Left lobe of liver (tissue), 2 donors: ENCODE measurements around the gene RHPN2. TPM values are rescaled to one million over a fixed set of nuclear protein-coding genes. Genes with fewer than 3 reads are reported as not detected.
"Not testable (repeated sequence)": the region's sequence is repeated elsewhere in the genome, so short reads cannot be mapped to it uniquely, and the experiment has no call there.

Source experiments
- ATAC-seq: fragments of 200-7000 bp; cut with Tn5 transposase; one replicate; pipeline ENCODE4 v1.9.1; 2020; ENCODE audit warnings: mild to moderate bottlenecking, moderate library complexity
- DNase-seq: peaks from one replicate; pipeline ENCODE4 v3.0.0-alpha.2; 2020; ENCODE audit warnings: low spot score
- total RNA-seq: library from RNA; stranded (reverse); gene quantifications from one replicate; pipeline ENCODE4 v1.2.1, GENCODE V29; 2021
- donor health status: DM: no; HTN: no; CAD: no; lungs with moderate emphysema.
- donor health status: DM: no; HTN: yes; CAD: no.

The RHPN2 gene
- total RNA-seq, 1 donor from 2014 or later = 9.9 TPM

DNA sequence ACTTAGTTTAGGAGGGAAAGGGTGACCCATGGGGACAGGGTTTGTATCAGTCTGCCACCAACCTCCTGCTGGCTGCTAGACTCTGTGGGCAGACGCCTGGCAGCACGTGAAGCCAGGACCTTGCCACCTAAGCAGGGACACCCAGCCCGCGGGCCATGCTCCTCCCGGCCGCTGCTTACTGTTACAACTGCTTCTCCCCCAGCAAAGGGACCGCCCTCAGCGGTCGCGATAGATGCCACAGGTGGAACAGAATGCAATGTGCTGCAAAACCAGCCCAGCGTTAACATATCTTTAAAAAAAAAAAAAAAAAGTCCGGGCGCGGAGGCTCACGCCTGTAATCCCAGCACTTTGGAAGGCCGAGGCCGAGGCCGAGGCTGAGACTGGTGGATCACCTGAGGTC is 1.9 kb upstream of the RHPN2 start:
- ATAC-seq (no peak), DNase-seq (no peak)

DNA sequence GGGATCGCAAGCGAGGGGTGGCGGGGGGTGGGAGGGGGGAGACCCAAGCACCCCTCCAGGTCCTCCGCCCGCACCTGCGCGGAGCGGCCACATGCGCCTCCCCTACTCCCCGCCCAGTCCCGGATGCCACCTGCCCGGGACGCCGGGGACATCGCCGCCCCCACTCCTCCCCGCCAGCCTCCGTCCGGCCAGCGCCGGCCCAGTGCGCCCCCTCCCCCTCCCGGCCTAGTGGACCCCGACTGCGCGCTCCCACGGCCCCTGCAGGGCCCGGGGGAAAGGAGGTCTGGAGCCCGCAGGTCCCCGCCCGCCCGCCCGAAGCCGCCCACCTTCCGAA is 263 bp downstream of the RHPN2 start:
- peak; percentile 77 for DNase-seq
- peak; percentile 85 for ATAC-seq

DNA sequence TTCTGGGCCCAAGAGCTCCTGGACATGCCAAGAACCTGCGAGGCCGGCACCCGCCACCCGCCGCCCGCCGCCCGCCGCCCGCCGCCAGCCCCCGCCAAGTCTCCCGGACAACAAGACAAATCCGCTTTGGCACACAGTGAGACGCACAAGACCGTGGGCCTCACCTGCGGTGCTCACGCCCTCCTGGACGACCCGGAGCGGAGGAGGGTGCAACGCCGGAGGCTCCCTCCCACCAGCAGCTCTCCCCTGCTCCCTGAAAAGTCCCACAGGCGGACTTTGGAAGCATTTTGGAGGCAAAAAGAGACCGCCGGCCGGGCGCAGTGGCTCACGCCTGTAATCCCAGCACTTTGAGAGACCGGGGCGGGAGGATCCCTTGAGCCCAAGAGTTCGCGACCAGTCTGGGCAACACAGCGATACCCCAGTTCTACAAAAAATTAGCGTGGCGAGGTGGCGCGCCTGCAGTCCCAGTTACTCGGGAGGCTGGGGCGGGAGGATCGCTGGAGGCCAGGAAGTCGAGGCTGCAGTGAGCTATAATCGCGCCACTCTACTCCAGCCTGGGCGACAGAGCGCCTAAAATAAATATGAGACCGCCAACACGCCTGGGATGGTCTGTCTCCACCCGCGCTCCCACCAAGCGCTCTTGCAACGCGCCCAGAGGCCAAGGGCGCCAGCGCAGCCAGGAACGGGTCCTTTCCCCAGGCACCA is 783 bp downstream of the RHPN2 start:
- DNase-seq (peak; percentile 48), ATAC-seq (peak; percentile 36)

DNA sequence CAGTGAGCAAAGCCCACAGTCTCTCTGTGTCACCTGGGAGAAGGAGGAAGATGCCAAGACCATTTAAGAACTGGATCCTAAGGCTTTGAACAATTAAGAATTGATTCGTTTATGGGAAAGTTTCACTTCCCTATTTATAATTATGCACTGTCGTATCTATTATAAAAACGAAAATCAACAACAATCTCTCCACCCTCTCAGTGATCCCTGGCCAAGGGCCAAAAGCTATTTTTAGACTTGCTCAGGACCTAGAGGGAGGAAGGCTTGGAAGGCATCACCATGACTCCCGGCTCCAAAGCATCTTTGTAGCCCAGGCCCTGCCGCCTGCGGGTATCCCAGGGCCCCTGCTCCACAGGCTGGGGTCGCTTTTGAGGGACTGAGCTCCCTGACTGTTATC is 1.3 kb downstream of the RHPN2 start:
- DNase-seq (peak; percentile 52), ATAC-seq (peak; percentile 19)

DNA sequence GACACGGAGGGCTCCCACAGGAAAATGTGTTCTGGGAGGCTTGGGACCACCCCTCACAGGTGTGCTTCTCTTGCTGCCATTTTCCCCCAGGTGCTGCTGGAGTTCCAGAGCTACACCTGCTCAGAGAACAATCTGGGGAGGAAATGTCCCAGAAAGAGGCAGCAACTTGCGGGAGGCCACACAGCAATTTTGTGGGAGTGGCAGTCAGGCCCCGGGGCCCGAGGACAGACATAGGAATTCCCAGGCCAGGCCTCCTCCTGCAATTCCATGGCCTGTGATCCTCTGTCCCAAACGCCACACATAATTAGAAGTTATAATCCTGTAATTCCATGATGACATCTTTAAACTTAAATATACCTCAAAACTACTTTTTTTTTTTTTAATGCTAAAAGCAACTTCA is 1.8 kb downstream of the RHPN2 start:
- no peak for ATAC-seq

DNA sequence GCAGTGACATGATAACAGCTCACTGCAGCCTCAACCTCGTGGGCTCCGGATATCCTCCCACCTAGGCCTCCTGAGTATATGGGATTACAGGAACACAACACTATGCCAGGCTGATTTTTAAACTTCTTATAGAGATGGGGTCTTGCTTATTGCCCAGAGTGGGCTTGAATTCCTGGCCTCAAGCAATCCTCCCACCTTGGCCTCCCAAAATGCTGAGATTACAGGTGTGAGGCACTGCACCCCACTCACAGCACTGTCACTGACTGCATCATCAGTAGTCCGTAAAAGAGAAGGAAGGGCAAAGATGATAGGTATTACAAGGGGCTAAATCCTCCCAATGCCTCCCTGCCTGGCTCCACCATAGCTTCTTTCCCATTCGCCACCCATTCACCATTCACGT is 4.1 kb downstream of the RHPN2 start:
- ATAC-seq (no peak), DNase-seq (no peak)

More for the DNA sequence above, 1.8 kb downstream of the RHPN2 start:
- DNase-seq = no peak

DNA sequence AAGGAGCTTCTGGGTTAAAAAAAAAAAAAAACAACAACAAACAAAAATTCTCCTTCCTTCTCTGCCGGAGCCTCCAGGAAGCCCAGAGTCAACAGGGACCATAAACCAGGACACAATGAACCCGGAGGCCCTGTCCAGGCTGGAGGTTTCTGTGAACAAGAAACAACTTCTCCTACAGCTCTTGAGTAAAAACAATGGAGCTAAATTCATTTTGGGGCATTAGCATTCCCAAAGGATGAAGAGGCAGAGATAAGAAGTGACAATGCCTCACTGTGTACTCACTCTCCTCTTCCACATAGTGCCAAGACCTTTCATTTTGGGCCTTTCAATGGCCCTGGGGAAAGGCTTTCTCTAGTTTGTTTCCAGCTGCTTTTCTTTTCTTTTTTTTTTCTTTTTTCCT is 9.0 kb downstream of the RHPN2 start:
- no peak for ATAC-seq
- no peak for DNase-seq

DNA sequence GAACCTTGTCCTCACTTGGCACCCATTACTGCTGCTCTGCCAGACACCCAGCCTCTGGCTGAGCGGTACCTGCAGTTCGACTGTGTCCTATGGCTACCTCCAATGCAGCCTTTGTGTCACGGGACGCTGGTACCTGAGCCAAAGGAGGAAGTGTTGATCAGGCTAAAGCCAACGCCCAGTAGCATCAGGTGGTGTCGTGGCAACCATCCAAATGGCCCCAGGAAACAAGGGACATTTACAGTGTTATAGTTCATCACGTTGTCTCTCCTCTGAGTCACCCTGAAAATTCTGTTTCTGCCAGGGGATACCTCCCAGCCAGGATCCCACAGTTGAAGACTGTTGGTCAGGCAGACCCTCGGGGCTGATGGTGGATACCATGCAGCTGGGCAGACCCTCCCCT is 10.1 kb downstream of the RHPN2 start:
- ATAC-seq = peak; percentile 71
- peak; percentile 79 for DNase-seq

DNA sequence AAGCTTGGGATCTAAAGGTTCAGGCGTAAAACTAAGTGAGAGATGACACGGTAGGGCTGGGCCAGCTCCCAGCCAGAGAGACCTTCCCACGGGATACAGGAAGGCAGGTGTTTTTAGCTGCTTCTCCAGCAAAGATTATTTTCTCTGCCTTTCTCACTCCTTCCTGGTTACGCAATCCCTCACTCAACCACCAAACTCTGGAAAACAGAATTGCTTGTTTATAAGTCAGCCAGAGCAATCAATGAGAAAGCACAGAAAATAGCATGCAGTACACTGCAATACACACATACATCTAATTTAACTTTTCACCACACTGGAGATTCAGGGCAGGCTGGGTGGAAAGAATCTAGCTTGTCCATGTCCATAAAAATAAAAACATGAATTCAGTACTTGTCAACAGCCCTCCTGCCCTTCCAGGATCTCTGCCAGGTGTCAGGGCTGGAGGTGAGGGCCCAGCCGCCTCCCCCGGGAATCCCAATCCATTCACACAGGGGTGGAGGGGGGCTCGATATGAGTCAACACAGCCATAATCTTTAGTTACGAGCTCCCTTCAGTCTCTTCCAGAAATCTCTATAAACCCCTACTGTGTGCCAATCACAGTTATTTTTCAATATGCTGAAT is 12.2 kb downstream of the RHPN2 start:
- DNase-seq (peak; percentile 52), ATAC-seq (peak; percentile 73)

DNA sequence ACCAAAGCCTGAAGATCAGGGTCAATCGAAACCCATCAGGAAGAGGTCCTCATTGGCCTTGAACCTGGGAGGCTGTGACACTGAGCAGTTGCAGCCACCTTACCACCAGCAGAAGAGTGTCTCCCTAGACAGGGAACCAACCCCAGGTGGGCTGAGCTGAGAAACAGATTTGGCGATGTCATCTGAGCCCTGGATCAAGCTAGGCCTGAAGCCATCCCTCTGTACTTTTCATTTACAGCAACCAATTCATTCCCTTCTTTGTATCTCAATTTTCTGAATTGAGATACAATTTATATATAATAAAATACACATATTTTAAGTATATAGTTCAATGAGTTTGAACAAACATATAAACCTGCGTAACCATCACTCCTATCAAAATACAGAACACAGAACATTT is 14.6 kb downstream of the RHPN2 start:
- DNase-seq (no peak), ATAC-seq (no peak)

DNA sequence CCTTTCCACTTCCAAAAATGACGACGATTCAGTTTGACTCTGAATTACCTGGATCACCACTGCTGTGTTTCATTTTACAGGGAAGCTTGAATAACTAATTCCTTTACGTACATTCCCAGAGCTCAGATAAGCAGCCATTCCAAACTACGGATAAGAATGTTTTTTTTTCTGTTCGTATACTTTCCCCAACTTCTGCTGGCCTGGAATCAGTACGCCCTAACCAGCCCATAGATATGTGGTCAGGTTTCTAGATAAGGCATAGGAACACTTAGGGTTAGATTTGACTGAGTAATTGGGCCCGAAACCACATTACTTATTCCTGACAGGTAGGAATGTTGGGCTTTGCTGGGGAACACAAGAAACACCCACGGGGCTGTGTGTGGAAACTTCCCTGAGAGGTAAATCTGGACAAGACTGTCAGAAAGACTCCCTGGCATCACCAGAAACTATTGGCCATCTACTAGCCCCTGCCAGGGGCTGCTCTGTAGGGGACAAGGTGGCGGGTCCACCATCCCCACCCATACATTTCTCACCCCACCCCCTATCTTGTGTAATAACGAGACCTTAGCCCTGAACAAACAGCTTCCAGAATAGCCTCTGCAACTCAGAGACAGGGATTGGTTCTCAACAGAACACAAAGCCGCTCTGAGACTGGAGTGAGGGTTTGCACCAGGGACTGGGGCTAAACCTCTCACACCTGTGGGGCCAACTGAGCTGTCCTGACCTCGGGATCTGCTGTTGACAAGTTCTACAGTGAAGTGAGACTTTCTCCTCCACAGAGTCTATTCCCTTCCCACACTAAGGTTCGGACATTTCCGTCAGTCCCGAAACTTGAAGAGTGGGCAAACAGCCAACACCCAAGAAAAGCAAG is 15.6 kb downstream of the RHPN2 start:
- ATAC-seq (peak; percentile 15), DNase-seq (no peak)

DNA sequence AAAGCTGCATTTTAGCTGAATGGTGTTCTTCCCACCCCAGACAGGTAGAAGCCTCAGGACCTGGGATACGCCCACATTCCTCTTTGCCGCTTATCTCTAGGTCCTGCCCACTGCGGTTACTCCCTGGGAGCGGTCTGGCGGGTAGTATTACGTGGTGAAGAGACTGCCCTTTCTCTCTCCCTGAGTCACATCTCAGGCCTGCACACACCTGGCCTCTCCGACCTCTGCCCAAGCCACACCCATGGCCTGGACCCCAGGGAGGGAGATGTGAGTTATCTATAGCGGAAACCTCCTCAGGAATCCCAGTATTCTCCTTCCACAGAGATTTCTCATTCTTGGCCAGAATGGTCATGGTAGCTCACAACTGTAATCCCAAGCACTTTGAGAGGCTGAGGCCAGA is 17.3 kb downstream of the RHPN2 start:
- DNase-seq (no peak), ATAC-seq (no peak)

DNA sequence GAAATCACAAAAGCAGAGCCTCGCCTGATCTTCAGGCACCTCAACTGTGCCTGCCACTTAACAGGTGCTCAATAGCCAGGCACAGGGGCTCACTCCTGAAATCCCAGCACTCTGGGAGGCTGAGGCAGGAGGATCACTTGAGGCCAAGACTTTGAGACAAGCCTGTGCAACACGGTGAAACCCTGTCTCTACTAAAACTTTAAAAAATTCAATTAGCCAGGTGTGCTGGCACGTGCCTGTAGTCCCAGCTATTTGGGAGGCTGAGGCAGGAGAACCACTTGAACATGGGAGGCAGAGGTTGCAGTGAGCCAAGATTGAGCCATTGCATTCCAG is 22.9 kb downstream of the RHPN2 start:
- ATAC-seq, DNase-seq: not testable (repeated sequence)

DNA sequence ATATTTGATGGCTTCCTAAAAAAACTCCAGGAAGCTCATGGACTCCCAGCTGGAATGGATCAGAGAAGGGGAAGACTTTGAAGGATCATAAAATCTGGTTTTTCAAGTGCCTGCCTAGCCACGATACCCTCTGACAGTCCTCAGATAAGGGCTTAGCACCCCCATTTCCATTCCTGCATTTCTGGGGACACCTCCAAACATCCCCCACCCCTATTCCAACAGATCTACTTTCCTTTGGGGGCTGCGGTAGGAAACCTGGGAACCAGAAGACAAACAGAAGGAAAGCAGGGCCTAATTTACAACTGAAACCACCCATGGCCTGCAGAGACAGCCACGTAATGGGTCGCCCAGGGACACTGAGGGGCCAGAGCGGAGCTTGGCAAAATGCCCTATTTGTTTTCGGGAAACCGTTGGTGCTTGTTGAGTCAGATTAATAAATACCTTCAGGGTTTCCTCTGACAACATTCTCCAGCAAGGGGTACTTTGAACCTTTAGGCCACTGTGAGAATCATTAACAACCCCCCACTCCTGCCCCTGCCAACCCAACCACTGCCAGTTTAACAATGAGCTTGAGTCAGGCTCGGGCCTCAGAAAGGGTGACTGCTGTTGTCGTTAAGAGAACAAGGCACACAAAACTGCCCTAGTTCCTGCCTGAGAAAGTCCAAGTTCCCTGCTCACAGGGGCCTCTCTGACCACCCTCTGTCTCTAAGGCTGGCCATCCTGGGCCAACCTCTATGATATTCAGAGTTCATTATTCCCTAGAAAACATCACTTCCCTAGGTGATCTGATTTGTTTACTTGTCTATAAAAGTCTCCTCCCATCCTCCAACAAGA is 23.5 kb downstream of the RHPN2 start:
- ATAC-seq = peak; percentile 78
- peak; percentile 94 for DNase-seq

DNA sequence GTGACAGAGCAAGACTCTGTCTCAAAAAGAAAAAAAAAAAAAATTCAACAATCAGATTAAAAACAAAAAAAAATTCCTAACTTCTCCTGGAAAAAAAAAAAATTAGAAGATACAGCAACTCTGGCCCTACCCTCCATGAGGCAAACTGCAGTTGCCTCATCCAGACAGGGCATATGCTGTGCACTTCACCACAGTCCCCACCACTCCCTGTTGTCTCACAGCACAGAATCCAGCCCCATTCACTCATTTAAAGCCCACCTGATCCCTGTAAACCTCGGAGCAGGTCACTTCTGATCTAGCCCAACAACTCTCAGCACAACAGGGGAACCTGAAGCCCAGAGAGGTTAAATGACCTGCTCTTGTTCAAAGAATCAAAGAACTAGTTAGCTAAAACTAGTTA is 24.9 kb downstream of the RHPN2 start:
- no peak for DNase-seq

DNA sequence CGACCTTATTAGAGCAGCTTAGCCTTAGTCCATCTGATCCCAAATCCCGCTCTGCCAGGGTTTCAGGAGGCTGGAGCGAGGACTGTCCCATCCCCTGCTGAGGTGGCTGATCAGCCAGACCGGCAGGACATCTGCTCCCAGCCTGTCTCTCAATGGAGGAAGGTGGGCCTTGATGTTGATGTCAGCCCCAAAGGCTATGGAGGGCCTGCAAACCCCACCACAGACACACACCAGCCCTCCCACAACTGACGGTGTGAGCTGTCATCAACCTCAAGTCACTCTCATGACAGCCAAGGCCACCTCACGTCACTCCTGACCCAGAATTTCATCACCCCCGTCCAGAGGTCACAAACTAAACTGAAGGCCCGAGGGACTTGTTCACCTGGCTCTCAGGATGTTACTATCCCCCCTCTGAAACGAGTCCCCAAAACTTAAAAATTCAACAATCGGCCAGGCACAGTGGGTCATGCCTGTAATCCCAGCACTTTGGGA is 25.5 kb downstream of the RHPN2 start:
- ATAC-seq = peak; percentile 67
- DNase-seq = peak; percentile 87

More for the DNA sequence above, 24.9 kb downstream of the RHPN2 start:
- no peak for ATAC-seq

DNA sequence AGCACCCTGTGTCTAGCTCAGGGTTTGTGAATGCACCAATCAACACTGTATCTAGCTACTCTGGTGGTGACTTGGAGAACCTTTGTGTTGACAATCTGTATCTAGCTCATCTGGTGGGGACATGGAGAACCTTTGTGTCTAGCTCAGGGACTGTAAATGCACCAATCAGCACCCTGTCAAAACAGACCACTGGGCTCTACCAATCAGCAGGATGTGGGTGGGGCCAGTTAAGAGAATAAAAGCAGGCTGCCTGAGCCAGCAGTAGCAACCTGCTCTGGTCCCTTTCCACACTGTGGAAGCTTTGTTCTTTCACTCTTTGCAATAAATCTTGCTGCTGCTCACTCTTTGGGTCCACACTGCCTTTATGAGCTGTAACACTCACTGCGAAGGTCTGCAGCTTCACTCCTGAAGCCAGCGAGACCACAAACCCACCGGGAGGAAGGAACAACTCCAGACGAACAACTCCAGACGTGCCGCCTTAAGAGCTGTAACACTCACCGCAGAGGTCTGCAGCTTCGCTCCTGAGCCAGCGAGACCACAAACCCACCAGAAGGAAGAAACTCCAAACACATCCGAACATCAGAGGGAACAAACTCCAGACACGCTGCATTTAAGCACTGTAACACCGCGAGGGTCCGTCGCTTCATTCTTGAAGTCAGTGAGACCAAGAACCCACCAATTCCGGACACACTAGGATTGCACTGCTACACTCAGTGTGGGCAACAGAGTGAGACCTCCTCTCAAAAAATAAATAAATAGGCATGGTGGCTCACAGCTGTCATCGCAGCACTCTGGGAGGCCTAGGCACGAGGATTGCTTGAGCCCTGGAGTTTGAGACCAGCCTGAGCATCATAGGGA is 27.3 kb downstream of the RHPN2 start:
- not testable (repeated sequence) for ATAC-seq
- DNase-seq = peak; percentile 55

DNA sequence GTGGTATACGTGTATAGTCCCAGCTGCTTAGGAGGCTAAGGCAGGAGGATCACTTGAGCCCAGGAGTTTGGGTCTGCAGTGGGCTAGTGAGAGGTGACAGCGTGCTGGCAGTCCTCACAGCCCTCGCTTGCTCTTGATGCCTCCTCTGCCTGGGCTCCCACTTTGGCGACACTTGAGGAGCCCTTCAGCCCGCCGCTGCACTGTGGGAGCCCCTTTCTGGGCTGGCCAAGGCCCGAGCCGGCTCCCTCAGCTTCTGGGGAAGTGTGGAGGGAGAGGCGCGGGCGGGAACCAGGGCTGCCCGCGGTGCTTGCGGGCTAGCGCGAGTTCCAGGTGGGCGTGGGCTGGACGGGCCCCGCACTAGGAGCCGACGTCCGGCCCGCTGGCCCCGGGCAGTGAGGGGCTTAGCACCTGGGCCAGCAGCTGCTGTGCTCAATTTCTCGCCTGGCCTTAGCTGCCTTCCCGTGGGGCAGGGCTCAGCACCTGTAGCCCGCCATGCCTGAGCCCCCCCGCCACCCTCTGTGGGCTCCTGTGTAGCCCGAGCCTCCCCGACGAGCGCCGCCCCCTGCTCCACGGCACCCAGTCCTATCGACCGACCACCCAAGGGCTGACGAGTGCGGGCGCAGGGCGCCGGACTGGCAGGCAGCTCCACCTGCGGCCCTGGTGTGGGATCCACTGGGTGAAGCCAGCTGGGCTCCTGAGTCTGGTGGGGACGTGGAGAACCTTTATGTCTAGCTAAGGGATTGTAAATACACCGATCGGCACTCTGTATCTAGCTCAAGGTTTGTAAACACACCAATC is 28.1 kb downstream of the RHPN2 start:
- not testable (repeated sequence) for ATAC-seq, DNase-seq

DNA sequence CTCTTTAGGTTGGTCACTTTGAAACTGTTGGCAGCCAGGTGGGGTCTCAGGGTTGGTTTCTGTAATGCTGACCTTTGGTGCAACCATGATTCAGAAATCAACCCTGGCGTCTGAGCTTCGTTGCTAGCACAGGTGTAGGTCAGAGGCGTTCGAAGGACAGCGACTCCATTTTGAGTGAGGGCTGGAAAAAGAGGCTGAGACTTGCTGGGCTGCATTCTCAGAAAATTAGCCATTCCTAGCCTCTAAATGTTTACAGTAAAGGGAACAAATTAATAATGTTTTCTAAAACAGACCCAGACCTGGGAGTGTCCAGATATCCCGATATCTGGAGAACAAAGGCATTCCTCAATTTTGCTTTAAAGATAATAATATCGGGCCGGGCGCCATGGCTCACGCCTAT is 29.2 kb downstream of the RHPN2 start:
- ATAC-seq = no peak

More for the DNA sequence above, 29.2 kb downstream of the RHPN2 start:
- DNase-seq = no peak
